ENCODE measurements around the gene MYH7B. TPM values are rescaled to one million over a fixed set of nuclear protein-coding genes. Genes with fewer than 3 reads are reported as not detected.

The MYH7B gene
- total and polyA plus RNA-seq, 5 donors: 43.3 to 134 (median 125) TPM

DNA sequence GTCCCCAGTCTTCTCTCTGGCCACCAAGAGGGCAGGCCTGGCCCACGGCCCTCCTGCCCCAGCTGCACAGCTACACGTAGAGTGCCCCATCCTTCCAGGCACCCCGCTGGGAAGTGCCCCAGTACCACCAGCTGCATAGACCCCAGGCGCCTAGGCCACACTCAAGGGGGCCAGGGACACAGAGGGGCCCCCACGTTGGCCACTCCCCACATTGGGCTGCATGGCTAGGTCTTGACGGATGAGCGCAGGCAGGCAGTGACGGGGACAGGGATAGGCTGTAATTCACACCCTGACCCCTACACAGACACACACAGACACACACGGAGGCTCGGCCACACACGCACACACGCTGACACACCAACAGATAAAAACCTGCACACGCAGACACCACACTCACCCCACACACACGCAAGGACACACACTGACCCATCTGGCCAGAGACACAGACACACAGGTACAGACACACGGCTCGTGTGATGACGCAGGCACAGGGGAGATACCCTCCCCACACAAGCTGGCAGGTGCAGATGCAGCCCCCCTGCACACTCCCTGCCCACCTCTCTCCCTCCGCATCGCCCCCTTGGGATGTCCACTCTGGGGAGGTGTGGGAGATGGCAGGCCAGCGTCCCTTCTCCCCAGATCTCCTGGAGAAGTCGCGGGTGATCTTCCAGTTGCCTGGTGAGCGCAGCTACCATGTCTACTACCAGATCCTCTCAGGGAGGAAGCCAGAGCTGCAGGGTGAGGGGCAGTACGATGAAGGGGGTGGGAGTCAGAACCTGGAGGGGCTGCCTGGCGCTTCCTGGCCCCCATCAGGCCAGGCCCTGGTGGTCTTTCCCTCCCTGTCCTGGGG, 30.0 kb downstream of the MYH7B start:
- WGBS: 68% methylated on average over 25 of the region's 25 CpGs
- Histone ChIP-seq H3K4me1 (ENCODE audit: control insufficient read depth, insufficient read depth, low read length) (no peaks in the 10 kb centered on the region), H3K4me3 (ENCODE audit: low read length) (no peak overlapping the region), H3K27ac (ENCODE audit: low read length) (no peak overlapping the region), H3K9me3 (ENCODE audit: control insufficient read depth, low read length) (no peaks in the 10 kb centered on the region), H3K27me3 (ENCODE audit: control insufficient read depth, insufficient read depth) (no peaks in the 10 kb centered on the region)
- DNase-seq: peak in 2 of 3 donors; percentile 16 to 53
- intact Hi-C loops (cut with DNase I): no loop called here
- ATAC-seq: peak in 1 of 2 donors; percentile 3

- H3K4me3 ChIP-seq (ENCODE audit: low read length): no peak overlapping the region
- 65% methylated on average over 24 of the region's 24 CpGs for WGBS
- no peak overlapping the region for H3K27ac ChIP-seq (ENCODE audit: low read length)
- intact Hi-C loops (cut with DNase I): no loop called here
- ATAC-seq: peak in 1 of 2 donors; percentile 2
- no peaks in the 10 kb centered on the region for H3K27me3 ChIP-seq (ENCODE audit: control insufficient read depth, insufficient read depth)
- no peaks in the 10 kb centered on the region for H3K9me3 ChIP-seq (ENCODE audit: control insufficient read depth, low read length)
- DNase-seq: peak; percentile 18 to 56 (median 55)
- H3K4me1 ChIP-seq (ENCODE audit: control insufficient read depth, insufficient read depth, low read length): no peaks in the 10 kb centered on the region
Observed at GRCh38 chr20:34986311-34987287, 30.9 kb downstream of the MYH7B start.

DNA sequence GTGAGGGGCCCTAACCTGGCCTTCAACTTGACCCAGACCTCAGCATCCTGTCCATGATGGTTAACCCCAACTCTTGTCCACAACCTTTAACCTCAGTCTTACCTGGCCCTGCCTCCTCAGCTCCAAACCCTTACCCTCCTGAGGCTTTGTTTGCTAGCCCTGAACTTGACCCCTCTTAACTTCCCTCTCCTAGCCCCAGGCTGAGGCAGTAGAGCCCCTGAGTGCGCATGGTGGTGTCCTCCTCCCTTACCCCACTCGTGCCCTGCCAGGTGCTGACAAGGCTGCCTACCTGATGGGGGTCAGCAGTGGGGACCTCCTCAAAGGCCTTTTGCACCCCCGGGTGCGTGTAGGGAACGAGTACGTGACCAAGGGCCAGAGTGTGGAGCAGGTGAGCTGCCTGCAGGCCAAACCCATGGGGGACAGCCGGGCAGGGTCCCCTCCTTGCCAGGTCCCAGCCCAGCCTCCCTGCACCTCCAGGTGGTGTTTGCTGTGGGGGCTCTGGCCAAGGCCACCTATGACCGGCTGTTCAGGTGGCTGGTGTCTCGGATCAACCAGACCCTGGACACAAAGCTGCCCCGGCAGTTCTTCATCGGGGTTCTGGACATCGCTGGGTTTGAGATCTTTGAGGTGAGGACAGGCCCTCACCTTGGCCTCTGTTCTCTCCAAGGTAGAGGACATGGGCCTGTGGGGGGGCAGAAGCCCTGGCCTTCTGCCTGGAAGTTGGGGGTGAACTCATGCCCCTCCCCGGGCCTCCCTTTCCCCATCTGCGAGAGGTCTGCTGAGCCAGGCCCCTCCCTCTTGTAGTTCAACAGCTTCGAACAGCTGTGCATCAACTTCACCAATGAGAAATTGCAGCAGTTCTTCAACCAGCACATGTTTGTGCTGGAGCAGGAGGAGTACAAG, 31.9 kb downstream of the MYH7B start:
- DNase-seq: peak in 2 of 3 donors; percentile 57 to 67
- no peak overlapping the region for H3K27ac ChIP-seq (ENCODE audit: low read length)
- 63% methylated on average over 15 of the region's 15 CpGs for WGBS
- no peaks in the 10 kb centered on the region for H3K9me3 ChIP-seq (ENCODE audit: control insufficient read depth, low read length)
- ATAC-seq: no peak
- intact Hi-C loops (cut with DNase I): no loop called here
- H3K4me1 ChIP-seq (ENCODE audit: control insufficient read depth, insufficient read depth, low read length): no peaks in the 10 kb centered on the region
- H3K4me3 ChIP-seq (ENCODE audit: low read length): no peak overlapping the region
- H3K27me3 ChIP-seq (ENCODE audit: control insufficient read depth, insufficient read depth): no peaks in the 10 kb centered on the region

GRCh38 chr20:34988191-34988540, 32.5 kb downstream of the MYH7B start:
- DNase-seq: peak in 1 of 3 donors; percentile 18
- no peaks in the 10 kb centered on the region for H3K9me3 ChIP-seq (ENCODE audit: control insufficient read depth, low read length)
- intact Hi-C loops (cut with DNase I): no loop called here
- ATAC-seq: no peak
- H3K4me3 ChIP-seq (ENCODE audit: low read length): no peak overlapping the region
- H3K27me3 ChIP-seq (ENCODE audit: control insufficient read depth, insufficient read depth): no peaks in the 10 kb centered on the region
- no peak overlapping the region for H3K27ac ChIP-seq (ENCODE audit: low read length)
- 67% methylated on average over 12 of the region's 12 CpGs for WGBS
- H3K4me1 ChIP-seq (ENCODE audit: control insufficient read depth, insufficient read depth, low read length): no peaks in the 10 kb centered on the region

DNA sequence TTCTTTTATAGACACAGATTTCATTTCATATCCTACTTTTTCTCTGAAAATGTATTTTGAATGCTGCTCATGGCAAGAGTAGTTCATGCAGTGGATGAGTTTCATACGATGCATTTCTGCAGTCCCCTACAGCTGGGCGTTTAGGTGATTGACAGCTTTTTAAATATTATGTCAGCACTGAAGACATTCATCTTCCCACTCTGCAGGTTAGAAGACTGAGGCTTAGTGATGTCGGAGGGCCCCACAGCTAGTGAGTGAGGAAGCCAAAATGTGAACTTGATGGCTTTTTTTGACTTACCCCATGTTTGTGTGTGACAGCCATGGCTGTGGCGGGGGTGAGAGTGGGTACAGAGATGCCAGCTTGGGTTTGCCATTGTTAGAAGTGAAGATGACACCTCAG, 33.5 kb downstream of the MYH7B start:
- intact Hi-C loops (cut with DNase I): no loop called here
- ATAC-seq (no peak), DNase-seq (peak in 1 of 3 donors; percentile 22)
- WGBS: 84% methylated on average over 4 of the region's 4 CpGs
- no peaks in the 10 kb centered on the region for H3K9me3 ChIP-seq (ENCODE audit: control insufficient read depth, low read length)
- no peaks in the 10 kb centered on the region for H3K4me1 ChIP-seq (ENCODE audit: control insufficient read depth, insufficient read depth, low read length)
- no peak overlapping the region for H3K4me3 ChIP-seq (ENCODE audit: low read length)
- no peaks in the 10 kb centered on the region for H3K27me3 ChIP-seq (ENCODE audit: control insufficient read depth, insufficient read depth)
- no peak overlapping the region for H3K27ac ChIP-seq (ENCODE audit: low read length)

- Histone ChIP-seq H3K9me3 (ENCODE audit: control insufficient read depth, low read length) (no peaks in the 10 kb centered on the region), H3K4me3 (ENCODE audit: low read length) (no peak overlapping the region), H3K27me3 (ENCODE audit: control insufficient read depth, insufficient read depth) (no peaks in the 10 kb centered on the region), H3K27ac (ENCODE audit: low read length) (no peak overlapping the region), H3K4me1 (ENCODE audit: control insufficient read depth, insufficient read depth, low read length) (no peaks in the 10 kb centered on the region)
- intact Hi-C loops (cut with DNase I): no loop called here
- no peak for ATAC-seq
- 88% methylated on average over 14 of the region's 14 CpGs for WGBS
- peak in 1 of 3 donors; percentile 37 for DNase-seq
Observed at GRCh38 chr20:34989670-34990069, 34.0 kb downstream of the MYH7B start.

GRCh38 chr20:34990231-34990630, 34.6 kb downstream of the MYH7B start:
- Histone ChIP-seq H3K27ac (ENCODE audit: low read length) (no peak overlapping the region), H3K9me3 (ENCODE audit: control insufficient read depth, low read length) (no peaks in the 10 kb centered on the region), H3K4me1 (ENCODE audit: control insufficient read depth, insufficient read depth, low read length) (no peaks in the 10 kb centered on the region), H3K27me3 (ENCODE audit: control insufficient read depth, insufficient read depth) (no peaks in the 10 kb centered on the region), H3K4me3 (ENCODE audit: low read length) (no peak overlapping the region)
- WGBS: 75% methylated on average over 11 of the region's 11 CpGs
- no peak for ATAC-seq
- no peak for DNase-seq
- intact Hi-C loops (cut with DNase I): no loop called here

DNA sequence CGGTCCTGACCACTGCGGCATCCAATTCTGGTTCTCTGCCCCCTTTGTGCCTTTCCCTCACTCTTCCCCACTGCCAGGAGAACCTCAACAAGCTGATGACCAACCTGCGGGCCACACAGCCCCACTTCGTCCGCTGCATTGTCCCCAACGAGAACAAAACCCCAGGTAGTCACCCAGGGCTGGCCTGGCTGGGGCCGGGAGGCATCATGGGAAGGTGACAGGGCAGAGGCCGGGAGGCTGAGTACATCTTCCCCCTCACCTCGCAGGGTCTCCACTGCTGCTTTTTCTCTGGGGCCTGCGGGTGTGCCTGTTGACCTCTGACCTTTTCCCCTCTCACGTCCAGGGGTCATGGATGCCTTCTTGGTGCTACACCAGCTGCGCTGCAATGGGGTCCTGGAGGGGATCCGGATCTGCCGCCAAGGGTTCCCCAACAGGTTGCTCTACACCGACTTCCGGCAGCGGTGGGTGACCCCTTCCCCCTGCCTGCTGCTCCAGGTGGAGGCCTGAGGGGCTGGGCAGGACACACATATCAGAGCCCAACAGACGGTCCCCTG, 35.1 kb downstream of the MYH7B start:
- Histone ChIP-seq H3K4me3 (ENCODE audit: low read length) (no peak overlapping the region), H3K9me3 (ENCODE audit: control insufficient read depth, low read length) (no peaks in the 10 kb centered on the region), H3K27ac (ENCODE audit: low read length) (no peak overlapping the region), H3K27me3 (ENCODE audit: control insufficient read depth, insufficient read depth) (no peaks in the 10 kb centered on the region), H3K4me1 (ENCODE audit: control insufficient read depth, insufficient read depth, low read length) (no peaks in the 10 kb centered on the region)
- WGBS: 78% methylated on average over 18 of the region's 18 CpGs
- DNase-seq (peak in 1 of 3 donors; percentile 40), ATAC-seq (no peak)
- intact Hi-C loops (cut with DNase I): no loop called here

GRCh38 chr20:34992751-34993417, 37.2 kb downstream of the MYH7B start:
- Histone ChIP-seq H3K4me1 (ENCODE audit: control insufficient read depth, insufficient read depth, low read length) (no peaks in the 10 kb centered on the region), H3K27me3 (ENCODE audit: control insufficient read depth, insufficient read depth) (no peaks in the 10 kb centered on the region), H3K4me3 (ENCODE audit: low read length) (no peak overlapping the region), H3K27ac (ENCODE audit: low read length) (no peak overlapping the region), H3K9me3 (ENCODE audit: control insufficient read depth, low read length) (no peaks in the 10 kb centered on the region)
- peak in 2 of 3 donors; percentile 33 to 49 for DNase-seq
- intact Hi-C loops (cut with DNase I): no loop called here
- no peak for ATAC-seq
- 91% methylated on average over 20 of the region's 20 CpGs for WGBS
